Esophagus muscularis mucosa (tissue), 4 donors: ENCODE results near the gene DNAH2. TPM values are rescaled to one million over a fixed set of nuclear protein-coding genes. Genes with fewer than 3 reads are reported as not detected.

Experiments
- DNase-seq: peaks from one replicate; pipeline ENCODE4 v3.0.0-alpha.2; 2017; ENCODE audit errors: extremely low spot score
- H3K27ac ChIP-seq, 4 donors: fragments of 200-600 bp; sonication (generic); replicated peaks in 1 of 4; 1 replicate in 3 of 4; 2 replicates in 1 of 4; pipeline ENCODE4 v1.5.1; 2016 to 2019; ENCODE audit warnings: mild to moderate bottlenecking in 1 of 4
- H3K27me3 ChIP-seq, 4 donors: fragments of 200-600 bp; sonication (generic); one replicate each; pipeline versions ENCODE4 v1.5.1 to v1.6.0; 2016 to 2019
- H3K36me3 ChIP-seq, 4 donors: fragments of 200-600 bp; sonication (generic); one replicate each; pipeline ENCODE4 v1.5.1; 2016 to 2019
- H3K4me1 ChIP-seq, 4 donors: fragments of 200-600 bp; sonication (generic); one replicate each; pipeline ENCODE4 v1.5.1; 2016 to 2019
- H3K4me3 ChIP-seq, 4 donors: fragments of 200-600 bp; sonication (generic); 1 replicate in 2 of 4; 2 replicates in 2 of 4; pipeline ENCODE4 v1.5.1; 2016 to 2019; ENCODE audit warnings: mild to moderate bottlenecking in 4 of 4, moderate library complexity in 1 of 4
- H3K9me3 ChIP-seq, 4 donors: fragments of 200-600 bp; sonication (generic); 1 replicate in 3 of 4; 2 replicates in 1 of 4; pipeline ENCODE4 v1.5.1; 2016 to 2019
- EP300 ChIP-seq: sonication (generic); formaldehyde crosslinking; IDR thresholded peaks from one replicate; pipeline ENCODE4 v1.6.1; 2017; ENCODE audit warnings: antibody characterized with exemption
- POLR2A ChIP-seq: fragments of 450-650 bp; IDR thresholded peaks from one replicate; pipeline ENCODE4 v1.6.1; 2017; ENCODE audit warnings: antibody characterized with exemption, moderate library complexity, mild to moderate bottlenecking, low read depth
- POLR2AphosphoS5 ChIP-seq, 2 donors: sonication (generic); formaldehyde crosslinking; IDR thresholded peaks; one replicate each; pipeline ENCODE4 v1.6.1; 2017; ENCODE audit warnings: antibody characterized with exemption in 2 of 2
- WGBS: methylation state at CpG from one replicate; pipeline ENCODE4 v1.1.5; 2018; 5-methylcytosine and 5-hydroxymethylcytosine counted together
- intact Hi-C: fragments of 100-400 bp; cut with DNase I; formaldehyde crosslinking; loops from one replicate; pipeline ENCODE4 v1.15.1; 2023
- total RNA-seq, 4 donors: library from RNA; depleted of rRNA; stranded (reverse); fragments of >200 nt; gene quantifications; one replicate each; pipeline versions ENCODE4 v1.1.0 to v1.2.1, GENCODE V29; 2016
- TF ChIP-seq, protein P1 (sequence below), 3 experiments: fragments of 200-600 bp in 2 of 3; fragments of 450-650 bp in 1 of 3; sonication (generic) in 2 of 3; IDR thresholded peaks; one replicate each; pipeline ENCODE4 v1.5.1; 2017 to 2019; ENCODE audit warnings: antibody characterized with exemption in 3 of 3, mild to moderate bottlenecking in 2 of 3, moderate library complexity in 1 of 3

The DNAH2 gene
- total RNA-seq, 4 donors from 2014 or later, result under 0.01 to 0.17 (median 0.06) TPM

- WGBS, result 52% methylated on average over 17 of the region's 19 CpGs
- intact Hi-C loops, result no loop called here
- peak overlapping the region; percentile 62 to 94 (median 80) for H3K4me3 ChIP-seq
- TF ChIP-seq, protein P1, sequence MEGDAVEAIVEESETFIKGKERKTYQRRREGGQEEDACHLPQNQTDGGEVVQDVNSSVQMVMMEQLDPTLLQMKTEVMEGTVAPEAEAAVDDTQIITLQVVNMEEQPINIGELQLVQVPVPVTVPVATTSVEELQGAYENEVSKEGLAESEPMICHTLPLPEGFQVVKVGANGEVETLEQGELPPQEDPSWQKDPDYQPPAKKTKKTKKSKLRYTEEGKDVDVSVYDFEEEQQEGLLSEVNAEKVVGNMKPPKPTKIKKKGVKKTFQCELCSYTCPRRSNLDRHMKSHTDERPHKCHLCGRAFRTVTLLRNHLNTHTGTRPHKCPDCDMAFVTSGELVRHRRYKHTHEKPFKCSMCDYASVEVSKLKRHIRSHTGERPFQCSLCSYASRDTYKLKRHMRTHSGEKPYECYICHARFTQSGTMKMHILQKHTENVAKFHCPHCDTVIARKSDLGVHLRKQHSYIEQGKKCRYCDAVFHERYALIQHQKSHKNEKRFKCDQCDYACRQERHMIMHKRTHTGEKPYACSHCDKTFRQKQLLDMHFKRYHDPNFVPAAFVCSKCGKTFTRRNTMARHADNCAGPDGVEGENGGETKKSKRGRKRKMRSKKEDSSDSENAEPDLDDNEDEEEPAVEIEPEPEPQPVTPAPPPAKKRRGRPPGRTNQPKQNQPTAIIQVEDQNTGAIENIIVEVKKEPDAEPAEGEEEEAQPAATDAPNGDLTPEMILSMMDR (IDR thresholded peaks at IDR 0.05), result no peak
- no peak for TF ChIP-seq POLR2A
- TF ChIP-seq EP300, result no peak
- no peak for TF ChIP-seq POLR2AphosphoS5 (IDR thresholded peaks at IDR 0.05)
- DNase-seq, result no peak
- H3K27ac ChIP-seq, result peak overlapping the region; percentile 97 to 98 (median 98)
- no peaks in the 10 kb centered on the region for H3K36me3 ChIP-seq
- peaks cover 25 to 36% (median 33%) of the 10 kb centered on the region in 4 donors for H3K4me1 ChIP-seq
- H3K27me3 ChIP-seq, result no peaks in the 10 kb centered on the region
- no peaks in the 10 kb centered on the region for H3K9me3 ChIP-seq
Measured at GRCh38 chr17:7833011-7833794, 115.7 kb downstream of the DNAH2 start.

- no peaks in the 10 kb centered on the region for H3K27me3 ChIP-seq
- H3K4me1 ChIP-seq, result peaks cover 32 to 44% (median 41%) of the 10 kb centered on the region in 4 donors
- no peaks in the 10 kb centered on the region for H3K36me3 ChIP-seq
- peak; percentile 66 to 78 for TF ChIP-seq POLR2AphosphoS5 (IDR thresholded peaks at IDR 0.05)
- TF ChIP-seq POLR2A, result no peak
- TF ChIP-seq, protein P1 (IDR thresholded peaks at IDR 0.05), result no peak
- TF ChIP-seq EP300, result no peak
- H3K4me3 ChIP-seq, result peak within 1 kb of the TSS; percentile 62 to 94 (median 80)
- under 1% methylated on average over 29 of the region's 49 CpGs for WGBS
- peak within 1 kb of the TSS; percentile 97 to 98 (median 98) for H3K27ac ChIP-seq
- intact Hi-C loops, result loop anchor here (2.0 kb wide), 1 partner anchor 51 kb away; no protein-coding TSS in a partner anchor
- DNase-seq, result peak; percentile 98
- H3K9me3 ChIP-seq, result no peaks in the 10 kb centered on the region
Measured at GRCh38 chr17:7833795-7834541, 116.4 kb downstream of the DNAH2 start, which contains the start of gene KDM6B. Gene KDM6B (plus strand): TSS chr17:7834217. CDS start chr17:7845555, 11,338 bp downstream.

- H3K27ac ChIP-seq, result peak overlapping the region; percentile 97 to 98 (median 98)
- TF ChIP-seq POLR2A (no peak), POLR2AphosphoS5 (IDR thresholded peaks at IDR 0.05) (no peak), EP300 (no peak)
- TF ChIP-seq, protein P1 (IDR thresholded peaks at IDR 0.05), result no peak
- H3K27me3 ChIP-seq, result no peaks in the 10 kb centered on the region
- intact Hi-C loops, result loop anchor here (2.0 kb wide), 1 partner anchor 50 kb away; no protein-coding TSS in a partner anchor
- peaks cover 38 to 49% (median 46%) of the 10 kb centered on the region in 4 donors for H3K4me1 ChIP-seq
- H3K36me3 ChIP-seq, result peaks cover 0 to under 1% (median 0%) of the 10 kb centered on the region in 4 donors
- peak overlapping the region; percentile 62 to 94 (median 80) for H3K4me3 ChIP-seq
- peak; percentile 94 for DNase-seq
- H3K9me3 ChIP-seq, result no peaks in the 10 kb centered on the region
- WGBS, result under 1% methylated on average over 16 of the region's 20 CpGs
Measured at GRCh38 chr17:7834542-7834956, 117.0 kb downstream of the DNAH2 start.

DNA sequence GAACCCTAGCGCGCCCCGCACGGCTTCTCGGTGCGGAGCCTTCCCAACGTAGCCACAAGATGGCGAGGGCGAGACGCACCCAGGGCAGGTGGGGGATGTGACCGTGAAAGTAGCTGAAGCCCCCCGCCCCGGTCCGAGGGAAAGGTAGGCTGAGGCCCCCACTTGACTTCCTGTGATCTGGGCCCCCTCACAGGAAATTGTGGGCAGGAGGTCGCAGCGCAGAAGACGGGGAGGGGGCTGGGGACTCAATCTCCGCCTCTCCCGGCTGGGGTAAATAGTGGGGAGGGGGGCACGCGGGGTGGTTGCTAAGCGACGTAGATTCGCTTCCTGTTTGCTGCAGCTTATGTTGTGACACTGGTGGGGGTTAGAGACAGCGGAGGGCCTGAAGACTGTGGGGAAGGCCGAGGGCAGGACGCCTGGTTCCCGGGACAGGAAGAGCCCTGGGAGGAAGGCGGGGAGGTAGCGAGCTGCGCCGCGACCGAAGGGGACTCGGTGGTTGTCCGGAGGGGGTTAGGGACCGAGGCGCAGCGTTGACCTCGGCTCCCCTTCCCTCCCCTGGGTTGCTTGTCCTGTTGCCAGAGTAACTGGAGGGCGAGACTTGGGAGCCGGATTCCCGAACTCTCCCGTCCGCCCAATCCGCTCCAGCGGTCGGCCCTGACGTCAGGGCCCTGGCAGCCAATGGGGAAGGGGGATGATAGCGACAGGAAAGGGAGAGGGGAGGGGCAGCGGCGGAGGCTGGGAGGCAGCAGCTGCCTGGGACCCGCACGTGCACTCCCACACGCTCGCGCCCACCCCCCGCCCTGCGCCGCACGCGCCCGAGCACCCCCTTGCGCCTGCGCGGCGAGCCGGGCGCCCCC lies 117.6 kb downstream of the DNAH2 start:
- no peak for TF ChIP-seq EP300
- peak; percentile 87 to 96 for TF ChIP-seq POLR2AphosphoS5 (IDR thresholded peaks at IDR 0.05)
- TF ChIP-seq, protein P1 (IDR thresholded peaks at IDR 0.05), result peak; percentile 83 to 87 (median 85)
- peak; percentile 77 for TF ChIP-seq POLR2A
- Histone ChIP-seq H3K9me3 (no peaks in the 10 kb centered on the region), H3K27me3 (no peaks in the 10 kb centered on the region), H3K36me3 (peaks cover 0 to 7% (median 2%) of the 10 kb centered on the region in 4 donors), H3K4me1 (peaks cover 44 to 56% (median 53%) of the 10 kb centered on the region in 4 donors), H3K4me3 (peak overlapping the region; percentile 62 to 94 (median 80)), H3K27ac (peak overlapping the region; percentile 97 to 98 (median 98))
- intact Hi-C loops, result loop anchor here (2.0 kb wide), 1 partner anchor 50 kb away; no protein-coding TSS in a partner anchor
- 0% methylated on average over 28 of the region's 69 CpGs for WGBS
- peak; percentile 99 for DNase-seq
